SK-N-SH treated with all-trans-retinoic acid at 6 μM for 48 hours (cell line): ENCODE measurements around the gene TRIM37.
A peak's percentile ranks its signal among the peaks of the same experiment; 100 is the strongest.
"Not testable (repeated sequence)": the region's sequence is repeated elsewhere in the genome, so short reads cannot be mapped to it uniquely, and the experiment has no call there.

Experiments
- ATAC-seq: fragments of 200-7000 bp; cut with Tn5 transposase; 3 replicates; pipeline ENCODE4 v1.9.1; 2020; ENCODE audit warnings: mild to moderate bottlenecking, moderate library complexity
- ARNTL ChIP-seq: fragments of 450-650 bp; formaldehyde crosslinking; IDR thresholded peaks from 2 replicates; pipeline ENCODE4 v1.5.0; 2020; ENCODE audit warnings: low read depth, mild to moderate bottlenecking, moderate library complexity, borderline replicate concordance
- BACH2 ChIP-seq: fragments of 250-450 bp; sonication (Bioruptor Pico); IDR thresholded peaks from 2 replicates; pipeline ENCODE4 v1.9.0; 2021; ENCODE audit warnings: mild to moderate bottlenecking, borderline replicate concordance
- CREB5 ChIP-seq: fragments of 250-450 bp; sonication (Bioruptor Pico); IDR thresholded peaks from 2 replicates; pipeline ENCODE4 v1.5.1; 2020; ENCODE audit warnings: low read depth, mild to moderate bottlenecking, moderate library complexity
- CSDC2 ChIP-seq: fragments of 250-450 bp; sonication (Bioruptor Pico); IDR thresholded peaks from 2 replicates; pipeline ENCODE4 v1.5.0; 2020; ENCODE audit warnings: mild to moderate bottlenecking, moderate library complexity
- CSRNP3 ChIP-seq: fragments of 250-450 bp; sonication (Bioruptor Pico); IDR thresholded peaks from 2 replicates; pipeline ENCODE4 v1.5.1; 2021; ENCODE audit warnings: mild to moderate bottlenecking, moderate library complexity
- ESRRG ChIP-seq: fragments of 250-450 bp; sonication (Bioruptor Pico); IDR thresholded peaks from 2 replicates; pipeline ENCODE4 v1.6.1; 2021; ENCODE audit warnings: mild to moderate bottlenecking
- GLIS3 ChIP-seq: fragments of 250-450 bp; sonication (Bioruptor Pico); IDR thresholded peaks from 2 replicates; pipeline ENCODE4 v1.5.0; 2020; ENCODE audit warnings: mild to moderate bottlenecking, moderate library complexity
- ISL1 ChIP-seq: fragments of 250-450 bp; sonication (Bioruptor Pico); IDR thresholded peaks from 2 replicates; pipeline ENCODE4 v2.1.2; 2022; ENCODE audit warnings: mild to moderate bottlenecking, moderate library complexity
- OSR1 ChIP-seq: fragments of 250-450 bp; sonication (Bioruptor Pico); IDR thresholded peaks from 2 replicates; pipeline ENCODE4 v1.8.0; 2022; ENCODE audit warnings: moderate library complexity, mild to moderate bottlenecking, inconsistent platforms
- POU6F1 ChIP-seq: fragments of 250-450 bp; sonication (Bioruptor Pico); IDR thresholded peaks from 2 replicates; pipeline ENCODE4 v1.8.0; 2021; ENCODE audit warnings: low read depth, mild to moderate bottlenecking, moderate library complexity, borderline replicate concordance
- PPARA ChIP-seq: fragments of 250-450 bp; sonication (Bioruptor Pico); IDR thresholded peaks from 2 replicates; pipeline ENCODE4 v1.5.0; 2020; ENCODE audit warnings: mild to moderate bottlenecking, borderline replicate concordance
- RARB ChIP-seq: fragments of 250-450 bp; sonication (Bioruptor Pico); IDR thresholded peaks from 2 replicates; pipeline ENCODE4 v1.8.0; 2021; ENCODE audit warnings: mild to moderate bottlenecking, moderate library complexity
- SNAI2 ChIP-seq: fragments of 250-450 bp; sonication (Bioruptor Pico); IDR thresholded peaks from 2 replicates; pipeline ENCODE4 v1.5.0; 2020; ENCODE audit warnings: mild to moderate bottlenecking, moderate library complexity
- TCF4 ChIP-seq: fragments of 250-450 bp; sonication (Bioruptor Pico); IDR thresholded peaks from 2 replicates; pipeline ENCODE4 v1.8.0; 2021; ENCODE audit warnings: mild to moderate bottlenecking, moderate library complexity, borderline replicate concordance
- TOX ChIP-seq: fragments of 250-450 bp; sonication (Bioruptor Pico); IDR thresholded peaks from 2 replicates; pipeline ENCODE4 v1.8.0; 2021; ENCODE audit warnings: mild to moderate bottlenecking, moderate library complexity, borderline replicate concordance
- TSHZ2 ChIP-seq: fragments of 250-450 bp; sonication (Bioruptor Pico); IDR thresholded peaks from 2 replicates; pipeline ENCODE4 v1.5.0; 2020; ENCODE audit warnings: mild to moderate bottlenecking, moderate library complexity
- ZC3H10 ChIP-seq: fragments of 250-450 bp; sonication (Bioruptor Pico); IDR thresholded peaks from 2 replicates; pipeline ENCODE4 v1.5.1; 2021; ENCODE audit warnings: mild to moderate bottlenecking, moderate library complexity
- ZFP3 ChIP-seq: fragments of 250-450 bp; sonication (Bioruptor Pico); IDR thresholded peaks from 2 replicates; pipeline ENCODE4 v1.5.0; 2020; ENCODE audit warnings: mild to moderate bottlenecking, moderate library complexity
- ZFP30 ChIP-seq: fragments of 450-650 bp; formaldehyde crosslinking; IDR thresholded peaks from 2 replicates; pipeline ENCODE4 v1.5.0; 2022; ENCODE audit warnings: mild to moderate bottlenecking, moderate library complexity
- ZNF565 ChIP-seq: fragments of 450-650 bp; formaldehyde crosslinking; conservative IDR thresholded peaks from 2 replicates; pipeline ENCODE4 v1.5.0; 2020; ENCODE audit warnings: low read depth, mild to moderate bottlenecking, moderate library complexity
- ZNF70 ChIP-seq: fragments of 450-650 bp; formaldehyde crosslinking; IDR thresholded peaks from 2 replicates; pipeline ENCODE4 v1.5.0; 2020; ENCODE audit warnings: mild to moderate bottlenecking, moderate library complexity
- ZNF8 ChIP-seq: fragments of 450-650 bp; formaldehyde crosslinking; IDR thresholded peaks from 2 replicates; pipeline ENCODE4 v1.5.0; 2020; ENCODE audit warnings: mild to moderate bottlenecking, moderate library complexity

TRIM37 gene

GRCh38 chr17:59093145-59093701 is 13.5 kb downstream of the TRIM37 start:
- TF ChIP-seq CSDC2 (CRISPR knock-in tag) (0 out of 2 replicates have a peak, but pooled peaks have one; percentile 38), ZNF565 (CRISPR knock-in tag) (no peak)
- peak; percentile 67 for ATAC-seq

- ATAC-seq: not testable (repeated sequence)
Observed at GRCh38 chr17:59090593-59090992, 16.1 kb downstream of the TRIM37 start.

- ATAC-seq: no peak
- TF ChIP-seq ESRRG (CRISPR knock-in tag) (no peak), SNAI2 (CRISPR knock-in tag) (no peak), ZFP30 (no peak), CSRNP3 (CRISPR knock-in tag) (no peak), ZNF8 (no peak), ZNF565 (CRISPR knock-in tag) (no peak), TSHZ2 (CRISPR knock-in tag) (no peak), POU6F1 (CRISPR knock-in tag) (no peak), TCF4 (CRISPR knock-in tag) (no peak), RARB (CRISPR knock-in tag) (no peak), CREB5 (CRISPR knock-in tag) (no peak), ZFP3 (CRISPR knock-in tag) (no peak)
Observed at GRCh38 chr17:59084154-59084553, 22.5 kb downstream of the TRIM37 start.

- peak; percentile 74 for ATAC-seq
Observed at GRCh38 chr17:59074494-59074893, 32.2 kb downstream of the TRIM37 start.

GRCh38 chr17:59073972-59074371 is 32.7 kb downstream of the TRIM37 start:
- TF ChIP-seq ISL1 (CRISPR knock-in tag) (no peak), ZC3H10 (CRISPR knock-in tag) (no peak), OSR1 (CRISPR knock-in tag) (no peak), ZNF565 (CRISPR knock-in tag) (no peak), GLIS3 (CRISPR knock-in tag) (no peak), TOX (no peak), ZNF70 (CRISPR knock-in tag) (no peak), TCF4 (CRISPR knock-in tag) (no peak), BACH2 (CRISPR knock-in tag) (no peak), PPARA (CRISPR knock-in tag) (no peak), ARNTL (CRISPR knock-in tag) (no peak), RARB (CRISPR knock-in tag) (no peak), ZFP30 (no peak), TSHZ2 (CRISPR knock-in tag) (no peak)
- no peak for ATAC-seq

More at GRCh38 chr17:59074494-59074893, 32.2 kb downstream of the TRIM37 start:
- TF ChIP-seq ISL1 (CRISPR knock-in tag) (0 out of 2 replicates have a peak, but pooled peaks have one; percentile 17), CREB5 (CRISPR knock-in tag) (no peak)
